Measurements from ENCODE around the gene TXNRD3. TPM values are rescaled to one million over a fixed set of nuclear protein-coding genes. Genes with fewer than 3 reads are reported as not detected.

The TXNRD3 gene
- total RNA-seq, 1 donor from 2014 or later, result 0.51 TPM

GRCh38 chr3:126582311-126582710 lies 72.6 kb downstream of the TXNRD3 start:
- no peak for ATAC-seq (ENCODE audit: low read depth)
- H3K9me3 Mint-ChIP-seq, result peaks cover 3% of the 10 kb centered on the region
- no peak for TF ChIP-seq CTCF (IDR thresholded peaks at IDR 0.05)
- intact Hi-C loops (cut with micrococcal nuclease), result no loop called here
- no peaks in the 10 kb centered on the region for H3K4me1 Mint-ChIP-seq
- H3K36me3 Mint-ChIP-seq (ENCODE audit: low read depth), result no peaks in the 10 kb centered on the region
- DNase-seq, result no peak
- peaks cover 5% of the 10 kb centered on the region for H3K27me3 Mint-ChIP-seq
- CTCF ChIA-PET, result no interaction called here
- POLR2A ChIA-PET, result no interaction called here
- H3K27ac Mint-ChIP-seq, result no peak overlapping the region
- no peak overlapping the region for H3K4me3 Mint-ChIP-seq

- DNase-seq (no peak), ATAC-seq (ENCODE audit: low read depth) (no peak)
- H3K9me3 Mint-ChIP-seq, result peaks cover 3% of the 10 kb centered on the region
- peaks cover 5% of the 10 kb centered on the region for H3K27me3 Mint-ChIP-seq
- no peaks in the 10 kb centered on the region for H3K36me3 Mint-ChIP-seq (ENCODE audit: low read depth)
- TF ChIP-seq CTCF (IDR thresholded peaks at IDR 0.05), result no peak
- intact Hi-C loops (cut with micrococcal nuclease), result no loop called here
- H3K4me3 Mint-ChIP-seq, result no peak overlapping the region
- H3K27ac Mint-ChIP-seq, result no peak overlapping the region
- CTCF ChIA-PET, result no interaction called here
- POLR2A ChIA-PET, result no interaction called here
- no peaks in the 10 kb centered on the region for H3K4me1 Mint-ChIP-seq
Observed at GRCh38 chr3:126581569-126581968, 73.4 kb downstream of the TXNRD3 start.

DNA sequence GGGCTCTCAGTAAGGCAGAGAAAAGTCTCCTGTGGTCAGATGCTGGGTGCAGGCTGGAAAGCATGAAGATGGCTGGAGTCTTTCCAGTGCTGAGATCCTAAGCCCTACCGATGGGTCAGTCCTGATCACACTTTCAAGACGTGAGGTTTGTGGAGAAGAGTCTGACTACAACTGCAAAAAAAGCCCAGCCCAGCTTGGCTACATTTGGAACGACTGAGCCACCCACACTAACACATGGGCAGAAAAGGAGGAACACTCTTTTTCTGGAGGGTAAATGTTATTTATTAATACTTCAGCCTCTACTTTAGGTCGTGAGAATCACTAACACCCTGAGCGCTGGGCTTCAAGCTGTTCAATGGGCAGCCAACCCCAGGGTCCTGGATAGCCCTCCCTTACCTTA lies 74.2 kb downstream of the TXNRD3 start:
- ATAC-seq (ENCODE audit: low read depth) (no peak), DNase-seq (no peak)
- Mint-ChIP-seq H3K9me3 (peaks cover 3% of the 10 kb centered on the region), H3K4me3 (no peak overlapping the region), H3K4me1 (no peaks in the 10 kb centered on the region), H3K27me3 (peaks cover 5% of the 10 kb centered on the region), H3K36me3 (ENCODE audit: low read depth) (no peaks in the 10 kb centered on the region), H3K27ac (no peak overlapping the region)
- TF ChIP-seq CTCF (IDR thresholded peaks at IDR 0.05), result no peak
- intact Hi-C loops (cut with micrococcal nuclease), result no loop called here
- ChIA-PET CTCF (no interaction called here), POLR2A (no interaction called here)

- TF ChIP-seq CTCF (IDR thresholded peaks at IDR 0.05), result no peak
- Mint-ChIP-seq H3K4me1 (no peaks in the 10 kb centered on the region), H3K27me3 (peaks cover 5% of the 10 kb centered on the region), H3K9me3 (no peaks in the 10 kb centered on the region), H3K27ac (no peak overlapping the region), H3K36me3 (ENCODE audit: low read depth) (no peaks in the 10 kb centered on the region), H3K4me3 (no peak overlapping the region)
- ChIA-PET POLR2A (no interaction called here), CTCF (no interaction called here)
- ATAC-seq (ENCODE audit: low read depth), result no peak
- intact Hi-C loops (cut with micrococcal nuclease), result no loop called here
- DNase-seq, result no peak
Observed at GRCh38 chr3:126578702-126579101, 76.2 kb downstream of the TXNRD3 start.

DNA sequence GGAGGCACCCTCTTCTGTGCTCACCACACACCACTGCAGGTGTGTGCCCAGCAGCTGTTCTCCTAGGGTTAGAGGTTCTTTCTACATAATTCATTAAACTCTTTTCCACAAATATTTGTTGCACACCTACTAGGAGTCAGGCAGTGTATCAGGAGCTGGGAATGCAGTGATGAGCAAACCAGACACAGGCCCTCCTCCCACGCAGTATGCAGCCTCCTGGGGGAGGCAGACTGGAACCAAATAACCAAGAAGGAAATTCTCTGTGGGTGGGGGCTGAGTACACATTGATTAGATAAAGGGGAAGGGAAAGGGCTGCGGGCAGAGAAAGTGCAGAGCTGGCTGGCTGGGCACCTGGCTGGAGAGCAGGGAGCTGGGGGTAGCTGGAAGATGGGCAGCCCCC lies 77.7 kb downstream of the TXNRD3 start:
- no peak for DNase-seq
- ChIA-PET CTCF (no interaction called here), POLR2A (no interaction called here)
- Mint-ChIP-seq H3K27ac (no peak overlapping the region), H3K4me1 (no peaks in the 10 kb centered on the region), H3K27me3 (peaks cover 5% of the 10 kb centered on the region), H3K36me3 (ENCODE audit: low read depth) (no peaks in the 10 kb centered on the region), H3K9me3 (no peaks in the 10 kb centered on the region), H3K4me3 (no peak overlapping the region)
- TF ChIP-seq CTCF (IDR thresholded peaks at IDR 0.05), result no peak
- intact Hi-C loops (cut with micrococcal nuclease), result no loop called here
- ATAC-seq (ENCODE audit: low read depth), result no peak

Data from activated B cell treated with CpG ODN at 0.5 μM for 24 hours (primary cell).